ENCODE measurements around the gene FOXJ1. TPM values are rescaled to one million over a fixed set of nuclear protein-coding genes. Genes with fewer than 3 reads are reported as not detected.
A peak's percentile ranks its signal among the peaks of the same experiment; 100 is the strongest.

The FOXJ1 gene
- total RNA-seq, 1 experiment from 2014 or later: 4.0 TPM

- WGBS (ENCODE audit: extremely low coverage, insufficient read length, low lambda C conversion rate): no CpG with 5 or more reads among the region's 8 CpGs
- H3T11ph ChIP-seq (ENCODE audit: low read length): no peak overlapping the region
Observed at GRCh38 chr17:76151896-76152454, 10.9 kb upstream of the FOXJ1 start.

More at GRCh38 chr17:76151896-76152454, 10.9 kb upstream of the FOXJ1 start:
- Histone ChIP-seq H3K79me1 (ENCODE audit: insufficient read depth, low read depth, low read length, poor library complexity, severe bottlenecking) (no peaks in the 10 kb centered on the region), H3K14ac (ENCODE audit: insufficient read depth, low read length) (no peak overlapping the region), H4K20me1 (ENCODE audit: control insufficient read depth, insufficient read depth, insufficient read length) (no peaks in the 10 kb centered on the region), H3K27ac (ENCODE audit: insufficient read length, low read depth, low read length) (no peak overlapping the region), H2BK12ac (ENCODE audit: insufficient read length, low read depth, low read length) (no peak overlapping the region), H3K56ac (ENCODE audit: insufficient read length, low read depth, low read length) (no peak overlapping the region), H2BK20ac (ENCODE audit: low read depth, low read length, poor library complexity, severe bottlenecking) (no peak overlapping the region), H3K4me1 (ENCODE audit: insufficient read depth, low read length) (peaks cover 2% of the 10 kb centered on the region; the same call in 1 of the 2 replicates), H3K27me3 (ENCODE audit: insufficient read depth, low read length) (no peaks in the 10 kb centered on the region), H3K79me2 (ENCODE audit: insufficient read depth, low read length) (no peaks in the 10 kb centered on the region), H4K5ac (ENCODE audit: insufficient read length, low read depth, low read length) (no peak overlapping the region), H3K9ac (ENCODE audit: extremely low read depth, insufficient read length, low read length) (no peak overlapping the region), H2BK15ac (ENCODE audit: low read depth, low read length) (no peak overlapping the region), H3K9me3 (ENCODE audit: control insufficient read depth, low read depth, low read length) (no peaks in the 10 kb centered on the region), H3K4me2 (ENCODE audit: insufficient read depth, insufficient read length, low read length) (no peak overlapping the region), H4K91ac (ENCODE audit: insufficient read length, low read depth, low read length) (no peak overlapping the region), H2AK5ac (ENCODE audit: insufficient read length, low read length) (no peak overlapping the region), H3K4ac (ENCODE audit: low read depth, low read length) (no peak overlapping the region), H3K18ac (ENCODE audit: insufficient read length, low read depth, low read length) (no peak overlapping the region), H3K23ac (ENCODE audit: insufficient read length, low read depth, low read length) (no peak overlapping the region), H4K8ac (replicated peaks; ENCODE audit: insufficient read length, low read depth, low read length) (no peak overlapping the region), H2BK120ac (ENCODE audit: low read depth, low read length, poor library complexity, severe bottlenecking) (no peak overlapping the region), H2BK5ac (ENCODE audit: insufficient read length, low read length) (no peak overlapping the region), H3K23me2 (ENCODE audit: insufficient read length, low read depth, low read length, poor library complexity, severe bottlenecking) (no peaks in the 10 kb centered on the region), H2AFZ (ENCODE audit: low read length) (no peak overlapping the region)
- 0 out of 7 replicates have a peak overlapping the region, but pooled peaks of 1 of the 3 experiments have one; percentile 36 for H3K27ac Mint-ChIP-seq
- H3K4me3 Mint-ChIP-seq: no peak overlapping the region
- peaks cover 32 to 34% of the 10 kb centered on the region in 2 experiments for H3K4me1 Mint-ChIP-seq
- H3K9me3 Mint-ChIP-seq: no peaks in the 10 kb centered on the region
- H3K27me3 Mint-ChIP-seq (ENCODE audit: low read depth): no peaks in the 10 kb centered on the region; the same call in 1 of the 2 replicates
- DNase-seq: peak; percentile 27
- no peaks in the 10 kb centered on the region; a peak in 1 of 7 replicates for H3K36me3 Mint-ChIP-seq (ENCODE audit: insufficient read depth in 1 of 3, low read depth in 3 of 3)
- TF ChIP-seq CTCF (conservative IDR thresholded peaks at IDR 0.05): no peak

Measured in H9 (cell line).